GM18526 (cell line): ENCODE results near the gene ZNRF3.

ENCODE experiments used
- POLR2A ChIP-seq: IDR thresholded peaks from 3 replicates; pipeline ENCODE4 v1.6.1; 2011; ENCODE audit not compliant: insufficient read length; ENCODE audit errors: extremely low read depth

ZNRF3 gene

DNA sequence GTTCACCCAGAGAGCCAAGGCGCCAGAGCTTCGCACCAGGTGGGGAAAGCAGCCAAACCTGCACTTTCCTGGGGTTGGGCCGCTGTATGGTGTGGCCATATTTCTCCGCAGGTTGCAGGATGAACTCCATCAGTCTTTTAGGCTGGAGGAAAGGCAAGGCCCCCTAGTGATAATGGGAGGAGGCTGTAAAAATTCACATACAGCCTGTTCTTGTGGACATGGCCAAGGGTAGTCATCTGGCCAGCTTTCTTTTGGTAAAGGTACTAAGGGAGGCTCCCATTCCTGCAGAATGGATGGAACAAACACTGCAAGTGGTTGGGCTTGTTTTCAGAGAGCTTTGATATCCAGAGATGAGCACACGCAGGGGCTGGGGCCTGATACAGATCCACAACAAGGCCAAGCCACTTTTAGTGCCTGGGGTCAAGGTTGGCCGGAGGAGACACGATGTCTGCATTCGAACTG lies 148.7 kb downstream of the ZNRF3 start:
- no peak for TF ChIP-seq POLR2A

DNA sequence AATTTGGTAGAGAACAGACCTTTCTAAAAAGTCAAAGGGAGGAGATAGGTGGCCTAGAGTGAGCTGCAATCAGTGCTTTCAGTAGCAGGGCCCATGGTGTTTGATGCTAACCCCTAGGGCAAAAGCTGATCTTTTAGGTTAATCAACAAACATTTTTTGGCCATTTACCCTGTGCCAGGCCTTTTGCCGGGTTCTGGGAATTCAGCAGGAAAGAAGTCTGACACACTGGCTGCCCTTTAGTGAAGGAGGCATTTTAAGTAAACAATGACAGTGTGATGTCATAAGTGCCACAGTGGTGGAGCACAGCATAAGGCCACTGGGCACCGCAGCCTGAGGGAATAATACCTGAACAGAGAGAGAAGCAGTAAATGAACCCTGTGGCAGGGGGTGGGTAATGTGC lies 149.2 kb downstream of the ZNRF3 start:
- no peak for TF ChIP-seq POLR2A

DNA sequence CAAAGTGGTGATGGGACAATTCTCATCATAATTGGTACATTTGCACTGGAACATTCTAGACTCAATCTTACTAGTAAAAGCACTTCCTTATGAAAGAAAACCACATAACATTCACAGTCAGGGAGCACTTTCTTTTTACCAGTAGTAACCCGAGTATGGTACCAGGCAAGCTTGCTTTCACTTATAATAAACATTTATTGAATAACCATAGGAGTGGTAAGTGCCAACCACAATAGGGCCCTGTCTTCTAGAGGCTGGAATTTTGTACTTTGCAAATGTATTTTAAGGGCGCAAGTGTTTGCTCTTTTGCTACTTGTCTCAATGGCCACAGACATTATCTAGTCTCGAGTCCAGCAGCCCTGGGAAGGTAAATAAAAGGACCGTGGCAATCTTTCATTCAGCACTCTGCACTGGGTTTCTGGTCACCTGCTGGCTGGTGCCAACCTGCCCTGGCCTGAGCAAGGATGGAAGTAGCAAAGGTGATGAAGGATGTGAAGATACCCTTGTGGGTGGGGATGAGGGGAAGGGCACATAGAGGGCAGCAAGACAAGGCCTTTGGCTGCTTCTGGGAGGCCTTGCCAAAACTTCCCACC lies 154.1 kb downstream of the ZNRF3 start:
- TF ChIP-seq POLR2A: no peak

DNA sequence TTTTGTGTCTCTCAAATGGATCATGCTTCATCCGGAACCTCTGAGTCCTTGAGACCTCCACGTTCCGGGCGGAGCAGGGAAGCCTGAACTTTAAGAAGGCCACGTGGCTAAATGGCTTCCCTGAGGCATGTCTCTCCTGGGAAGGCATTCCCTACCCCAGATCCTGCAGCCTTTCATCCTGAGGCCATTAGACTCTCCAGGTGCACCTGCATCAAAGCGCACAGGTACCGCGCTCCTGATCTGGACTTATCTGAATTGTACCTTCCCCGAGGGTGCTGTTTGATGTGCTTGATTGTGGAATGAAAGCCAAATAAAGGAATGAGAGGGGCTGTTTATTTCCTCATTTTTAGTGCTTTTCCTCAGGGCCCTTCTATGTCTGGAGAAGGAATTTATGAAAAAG lies 155.8 kb downstream of the ZNRF3 start:
- TF ChIP-seq POLR2A: no peak

DNA sequence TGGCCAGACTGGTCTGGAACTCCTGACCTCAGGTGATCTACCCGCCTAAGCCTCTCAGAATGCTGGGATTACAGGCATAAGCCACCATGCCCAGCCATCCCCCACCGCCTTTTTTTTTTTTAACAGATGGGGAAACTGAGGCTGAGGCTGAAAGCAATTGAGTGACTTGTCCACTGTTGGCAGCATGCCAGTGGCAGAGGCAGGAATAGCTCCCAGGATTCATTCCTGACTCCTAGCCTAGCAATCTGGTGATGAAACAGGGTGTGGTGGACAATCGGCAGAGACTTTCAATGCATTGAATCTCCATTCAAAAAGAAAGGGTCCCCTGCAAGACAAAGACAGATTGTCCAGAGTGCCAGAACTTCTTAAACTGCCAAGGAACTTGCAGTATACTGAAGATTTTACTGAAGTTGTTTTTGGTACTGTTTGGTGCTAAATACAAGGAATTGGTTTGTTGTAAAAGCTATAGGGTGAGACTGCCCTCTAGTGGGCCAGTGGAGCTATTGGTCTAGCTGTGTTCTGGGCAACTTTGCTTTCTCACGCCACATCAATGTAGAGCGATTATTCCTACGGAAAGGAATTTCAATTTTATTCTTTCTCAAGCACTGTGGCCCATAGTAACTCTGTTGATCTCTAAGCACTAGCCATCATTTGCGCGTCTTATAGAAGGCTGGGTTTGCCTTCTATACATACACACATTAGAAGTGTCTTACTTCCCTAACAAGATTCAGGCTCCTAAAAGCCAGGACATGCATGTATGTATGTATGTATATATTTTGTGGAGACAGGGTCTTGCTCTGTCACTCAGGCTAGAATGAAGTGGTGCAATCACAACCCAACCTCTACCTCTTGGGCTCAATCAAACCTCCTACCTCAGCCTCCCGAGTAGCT lies 157.3 kb downstream of the ZNRF3 start:
- no peak for TF ChIP-seq POLR2A

DNA sequence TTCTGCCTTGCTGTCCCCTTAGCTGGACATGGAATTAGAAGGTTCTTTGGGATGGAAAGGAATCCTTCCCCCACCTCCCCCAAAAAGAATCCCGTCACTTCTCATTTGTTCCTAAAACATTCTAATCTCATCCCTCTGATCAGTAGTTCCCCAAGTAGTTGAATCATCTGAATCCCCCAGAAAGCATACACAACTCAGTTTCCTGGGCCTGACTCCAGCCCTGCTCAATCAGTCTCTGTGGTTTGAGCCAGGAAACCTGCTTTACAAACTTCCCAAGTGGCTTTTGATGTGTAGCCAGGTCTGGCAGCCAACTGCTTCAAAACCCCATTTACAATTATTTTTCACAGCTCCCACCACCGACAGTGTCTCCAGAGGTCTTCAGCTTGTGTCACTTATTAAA lies 158.0 kb downstream of the ZNRF3 start:
- TF ChIP-seq POLR2A: no peak

DNA sequence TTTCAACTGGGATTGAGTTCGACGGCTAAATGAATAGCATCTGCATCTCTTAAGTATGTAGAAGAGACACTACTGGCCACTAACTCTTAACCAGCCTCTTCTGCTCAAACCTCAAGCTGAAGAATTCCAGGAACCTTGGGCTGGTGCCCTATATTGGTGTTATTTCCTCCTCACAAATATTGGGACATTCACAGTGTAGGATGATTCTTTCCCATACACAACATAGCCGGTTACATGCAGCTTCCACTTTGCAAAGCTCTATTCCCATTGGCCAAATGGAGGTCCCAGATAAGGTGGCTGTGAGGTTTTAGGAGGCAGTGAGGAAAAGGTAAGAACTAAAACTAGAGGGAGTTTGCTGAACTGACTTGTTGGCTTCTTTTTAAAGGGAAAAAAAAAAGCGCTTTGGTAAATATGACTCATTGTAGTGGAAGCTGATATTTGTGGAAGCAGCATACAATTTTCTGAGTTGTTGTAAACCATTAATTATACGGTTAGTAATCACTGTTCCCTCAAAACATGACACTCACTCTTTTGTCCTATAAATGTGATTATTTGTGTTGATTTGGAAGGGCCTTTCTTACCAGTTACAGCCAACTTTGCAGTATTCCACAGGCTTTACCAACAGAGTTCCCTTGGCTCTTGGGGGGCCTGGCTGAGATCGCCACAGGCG lies 160.7 kb downstream of the ZNRF3 start:
- TF ChIP-seq POLR2A: no peak

DNA sequence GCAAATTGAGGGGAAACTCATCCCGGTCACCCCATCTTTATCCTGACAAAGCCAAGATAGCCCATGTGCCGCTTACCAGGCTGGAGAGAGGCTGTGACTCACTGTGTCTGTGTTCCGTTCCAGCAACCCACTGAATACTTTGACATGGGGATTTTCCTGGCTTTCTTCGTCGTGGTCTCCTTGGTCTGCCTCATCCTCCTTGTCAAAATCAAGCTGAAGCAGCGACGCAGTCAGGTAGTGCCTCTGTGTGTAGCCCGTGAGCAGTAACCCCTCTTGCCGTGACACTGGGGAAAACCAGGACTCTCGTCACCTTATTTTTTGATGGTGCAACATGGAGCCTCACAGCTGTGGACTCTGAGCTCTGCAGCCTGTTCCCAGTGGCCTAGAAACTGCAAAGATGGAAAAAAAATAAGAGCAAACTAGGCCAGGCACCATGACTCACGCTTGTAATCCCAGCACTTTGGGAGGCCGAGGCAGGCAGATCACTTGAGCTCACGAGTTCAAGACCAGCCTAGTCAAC lies 161.3 kb downstream of the ZNRF3 start:
- no peak for TF ChIP-seq POLR2A

DNA sequence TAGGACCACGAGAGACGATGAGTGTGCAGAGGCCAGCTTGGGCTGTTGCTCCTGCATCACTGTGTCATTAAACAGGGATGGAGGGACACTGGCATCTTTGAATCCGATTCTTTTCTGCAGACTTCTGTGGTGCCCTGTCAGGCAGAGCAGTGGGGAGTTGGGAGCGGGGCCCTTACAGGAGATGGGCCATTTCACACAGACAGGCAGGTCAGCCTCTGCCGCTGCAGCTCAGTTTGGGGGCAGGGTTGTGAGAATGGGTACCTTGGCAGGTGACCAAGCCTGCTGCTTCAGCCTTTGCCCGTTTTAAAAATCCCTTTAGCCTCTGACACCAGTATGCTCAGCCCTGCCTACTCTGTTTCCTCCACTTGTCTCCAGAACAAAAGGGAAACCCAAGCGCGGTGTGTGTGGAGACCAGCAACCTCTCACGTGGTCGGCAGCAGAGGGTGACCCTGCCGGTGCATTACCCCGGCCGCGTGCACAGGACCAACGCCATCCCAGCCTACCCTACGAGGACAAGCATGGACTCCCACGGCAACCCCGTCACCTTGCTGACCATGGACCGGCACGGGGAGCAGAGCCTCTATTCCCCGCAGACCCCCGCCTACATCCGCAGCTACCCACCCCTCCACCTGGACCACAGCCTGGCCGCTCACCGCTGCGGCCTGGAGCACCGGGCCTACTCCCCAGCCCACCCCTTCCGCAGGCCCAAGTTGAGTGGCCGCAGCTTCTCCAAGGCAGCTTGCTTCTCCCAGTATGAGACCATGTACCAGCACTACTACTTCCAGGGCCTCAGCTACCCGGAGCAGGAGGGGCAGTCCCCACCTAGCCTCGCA lies 165.7 kb downstream of the ZNRF3 start:
- no peak for TF ChIP-seq POLR2A

DNA sequence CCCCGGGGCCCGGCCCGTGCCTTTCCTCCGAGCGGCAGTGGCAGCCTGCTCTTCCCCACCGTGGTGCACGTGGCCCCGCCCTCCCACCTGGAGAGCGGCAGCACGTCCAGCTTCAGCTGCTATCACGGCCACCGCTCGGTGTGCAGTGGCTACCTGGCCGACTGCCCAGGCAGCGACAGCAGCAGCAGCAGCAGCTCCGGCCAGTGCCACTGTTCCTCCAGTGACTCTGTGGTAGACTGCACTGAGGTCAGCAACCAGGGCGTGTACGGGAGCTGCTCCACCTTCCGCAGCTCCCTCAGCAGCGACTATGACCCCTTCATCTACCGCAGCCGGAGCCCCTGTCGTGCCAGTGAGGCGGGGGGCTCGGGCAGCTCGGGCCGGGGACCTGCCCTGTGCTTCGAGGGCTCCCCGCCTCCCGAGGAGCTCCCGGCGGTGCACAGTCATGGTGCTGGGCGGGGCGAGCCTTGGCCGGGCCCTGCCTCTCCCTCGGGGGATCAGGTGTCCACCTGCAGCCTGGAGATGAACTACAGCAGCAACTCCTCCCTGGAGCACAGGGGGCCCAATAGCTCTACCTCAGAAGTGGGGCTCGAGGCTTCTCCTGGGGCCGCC lies 166.4 kb downstream of the ZNRF3 start:
- no peak for TF ChIP-seq POLR2A

DNA sequence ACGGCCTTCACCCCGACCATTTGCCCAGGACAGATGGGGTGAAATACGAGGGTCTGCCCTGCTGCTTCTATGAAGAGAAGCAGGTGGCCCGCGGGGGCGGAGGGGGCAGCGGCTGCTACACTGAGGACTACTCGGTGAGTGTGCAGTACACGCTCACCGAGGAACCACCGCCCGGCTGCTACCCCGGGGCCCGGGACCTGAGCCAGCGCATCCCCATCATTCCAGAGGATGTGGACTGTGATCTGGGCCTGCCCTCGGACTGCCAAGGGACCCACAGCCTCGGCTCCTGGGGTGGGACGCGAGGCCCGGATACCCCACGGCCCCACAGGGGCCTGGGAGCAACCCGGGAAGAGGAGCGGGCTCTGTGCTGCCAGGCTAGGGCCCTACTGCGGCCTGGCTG lies 167.1 kb downstream of the ZNRF3 start:
- no peak for TF ChIP-seq POLR2A

DNA sequence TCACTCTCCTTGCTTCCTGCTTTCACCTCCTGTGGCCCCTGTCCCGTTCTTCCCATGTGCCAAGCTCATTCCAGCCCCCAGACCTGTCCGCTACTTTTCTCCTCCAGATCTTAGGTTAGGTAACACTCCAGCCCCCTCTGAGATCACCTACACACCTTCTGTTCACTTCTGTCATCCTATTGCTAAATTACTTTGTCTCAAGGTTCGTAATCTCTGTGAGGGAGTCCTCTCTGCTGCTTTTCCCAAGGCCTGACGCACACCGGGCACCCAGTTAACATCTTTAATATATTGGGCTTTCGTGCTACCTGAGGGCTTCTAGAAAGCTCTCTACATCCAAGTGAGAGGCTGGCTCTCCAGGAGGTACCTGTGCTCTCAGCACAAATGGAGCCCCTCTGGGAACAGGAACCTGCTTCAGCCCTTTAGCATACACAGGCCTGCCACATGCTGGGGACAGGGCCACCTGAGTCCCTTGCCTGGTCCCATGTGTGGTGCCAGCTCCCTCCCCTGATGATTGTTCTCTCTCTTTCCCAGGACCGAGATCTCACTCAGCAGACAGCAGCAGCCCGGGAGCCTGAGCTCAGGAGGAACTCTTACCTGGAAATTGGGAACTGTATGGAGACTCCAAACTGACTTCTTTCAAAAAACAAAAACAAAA lies 169.8 kb downstream of the ZNRF3 start:
- TF ChIP-seq POLR2A: no peak

DNA sequence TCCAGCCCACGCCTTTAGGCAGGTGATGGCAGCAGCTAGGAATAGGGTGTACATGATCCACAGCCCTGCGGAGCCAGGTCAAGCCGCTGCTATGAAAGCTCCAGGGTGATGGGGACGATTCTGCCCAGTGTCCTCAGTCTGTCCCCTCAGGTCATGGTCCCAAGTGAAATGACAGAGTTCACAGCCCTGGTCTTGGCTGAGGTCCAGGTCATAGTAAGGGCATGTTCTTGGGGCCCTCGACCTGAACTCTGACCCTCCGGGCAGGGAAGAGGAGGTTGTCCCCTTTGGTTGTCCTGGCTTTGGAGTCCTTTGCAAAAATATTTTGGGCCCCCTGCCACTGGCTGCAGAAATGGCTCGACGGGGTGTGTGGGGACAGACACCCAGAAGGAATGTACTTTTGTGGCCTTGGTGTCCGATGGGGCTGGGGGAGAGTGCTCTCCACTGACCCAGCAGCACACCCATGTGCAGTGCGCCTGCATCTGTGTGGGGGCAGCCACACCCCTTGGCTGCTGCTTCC lies 170.9 kb downstream of the ZNRF3 start:
- no peak for TF ChIP-seq POLR2A
